ENCODE measurements around the gene ELMOD3.

GRCh38 chr2:85376291-85377065, 21.9 kb downstream of the ELMOD3 start:
- TF ChIP-seq, protein P1, sequence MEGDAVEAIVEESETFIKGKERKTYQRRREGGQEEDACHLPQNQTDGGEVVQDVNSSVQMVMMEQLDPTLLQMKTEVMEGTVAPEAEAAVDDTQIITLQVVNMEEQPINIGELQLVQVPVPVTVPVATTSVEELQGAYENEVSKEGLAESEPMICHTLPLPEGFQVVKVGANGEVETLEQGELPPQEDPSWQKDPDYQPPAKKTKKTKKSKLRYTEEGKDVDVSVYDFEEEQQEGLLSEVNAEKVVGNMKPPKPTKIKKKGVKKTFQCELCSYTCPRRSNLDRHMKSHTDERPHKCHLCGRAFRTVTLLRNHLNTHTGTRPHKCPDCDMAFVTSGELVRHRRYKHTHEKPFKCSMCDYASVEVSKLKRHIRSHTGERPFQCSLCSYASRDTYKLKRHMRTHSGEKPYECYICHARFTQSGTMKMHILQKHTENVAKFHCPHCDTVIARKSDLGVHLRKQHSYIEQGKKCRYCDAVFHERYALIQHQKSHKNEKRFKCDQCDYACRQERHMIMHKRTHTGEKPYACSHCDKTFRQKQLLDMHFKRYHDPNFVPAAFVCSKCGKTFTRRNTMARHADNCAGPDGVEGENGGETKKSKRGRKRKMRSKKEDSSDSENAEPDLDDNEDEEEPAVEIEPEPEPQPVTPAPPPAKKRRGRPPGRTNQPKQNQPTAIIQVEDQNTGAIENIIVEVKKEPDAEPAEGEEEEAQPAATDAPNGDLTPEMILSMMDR (IDR thresholded peaks at IDR 0.05): no peak
- no peak for TF ChIP-seq POLR2A (IDR thresholded peaks at IDR 0.05)
